Measurements from ENCODE around the gene THBS2. TPM values are rescaled to one million over a fixed set of nuclear protein-coding genes. Genes with fewer than 3 reads are reported as not detected.
A peak's percentile ranks its signal among the peaks of the same experiment; 100 is the strongest.

The THBS2 gene
- total and polyA plus RNA-seq, 2 of the 4 experiments (the other 2 are of a cell fraction), result 97.3 to 113 TPM

DNA sequence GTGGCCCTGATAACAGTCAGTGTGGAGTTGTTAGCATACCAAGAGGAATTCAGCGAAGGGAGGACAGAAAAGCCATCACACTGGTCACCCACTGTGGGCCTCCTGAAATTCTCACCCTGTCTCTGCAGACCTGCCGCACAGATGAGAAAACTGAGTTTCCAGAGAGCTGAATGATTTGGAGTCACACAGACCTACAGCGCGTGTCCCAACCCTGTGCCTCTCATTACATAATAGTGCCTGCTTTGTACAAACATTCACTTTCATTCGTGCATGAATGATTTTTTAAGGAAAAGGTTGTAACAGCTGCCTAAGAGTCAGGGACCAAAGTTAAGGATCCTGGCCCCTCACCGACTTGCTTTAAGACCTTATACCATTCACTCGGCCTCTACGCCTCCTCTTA lies 62.7 kb downstream of the THBS2 start:
- peaks cover 2% of the 10 kb centered on the region; the same call in 1 of the 2 replicates for H3K9me3 ChIP-seq (ENCODE audit: control insufficient read depth, insufficient read depth, low read length)
- dilution Hi-C loops (cut with HindIII; ENCODE audit: low sequenced_read_pairs, unreplicated experiment) (no loop called here), intact Hi-C loops (cut with micrococcal nuclease) (no loop called here), in situ Hi-C loops (cut with MboI; ENCODE audit: low sequenced_read_pairs) (no loop called here)
- no peak overlapping the region for H3K4me3 ChIP-seq (ENCODE audit: insufficient read depth, low read depth, low read length)
- DNase-seq (no peak), ATAC-seq (ENCODE audit: low read depth) (no peak)
- H4K20me1 ChIP-seq (ENCODE audit: insufficient read depth, low read length), result no peaks in the 10 kb centered on the region
- peak overlapping the region; percentile 32; the same call in 1 of the 3 replicates for H2BK15ac ChIP-seq (ENCODE audit: low read depth, low read length)
- ChIA-PET CTCF (no interaction called here), POLR2A (ENCODE audit: unreplicated experiment) (no interaction called here)
- no peak for TF ChIP-seq USF2 (IDR thresholded peaks at IDR 0.05; ENCODE audit: low read depth, low read length)
- TF ChIP-seq POLR2A (IDR thresholded peaks at IDR 0.05; ENCODE audit: low read depth, low read length), result no peak
- TF ChIP-seq CHD1 (IDR thresholded peaks at IDR 0.05; ENCODE audit: low read depth, low read length), result no peak
- TF ChIP-seq RCOR1 (IDR thresholded peaks at IDR 0.05; ENCODE audit: insufficient replicate concordance, low read length), result no peak
- TF ChIP-seq MXI1 (IDR thresholded peaks at IDR 0.05; ENCODE audit: borderline replicate concordance, low read depth, low read length), result no peak
- TF ChIP-seq BHLHE40 (IDR thresholded peaks at IDR 0.05; ENCODE audit: low read depth, low read length), result no peak
- TF ChIP-seq ELK1 (IDR thresholded peaks at IDR 0.05; ENCODE audit: borderline replicate concordance, low read depth, low read length), result no peak
- TF ChIP-seq RFX5 (IDR thresholded peaks at IDR 0.05; ENCODE audit: low read depth, low read length), result no peak
- no peak for TF ChIP-seq SMC3 (IDR thresholded peaks at IDR 0.05; ENCODE audit: low read depth, low read length)
- TF ChIP-seq RAD21 (IDR thresholded peaks at IDR 0.05; ENCODE audit: low read length), result no peak
- no peak for TF ChIP-seq NFE2L2 (IDR thresholded peaks at IDR 0.05; ENCODE audit: low read depth, low read length)
- TF ChIP-seq MAZ (IDR thresholded peaks at IDR 0.05; ENCODE audit: borderline replicate concordance, low read depth, low read length), result no peak
- no peak for TF ChIP-seq CEBPB (IDR thresholded peaks at IDR 0.05; ENCODE audit: low read depth, low read length)
- TF ChIP-seq CTCF (conservative IDR thresholded peaks at IDR 0.05; ENCODE audit: low read depth, low read length), result no peak
- TF ChIP-seq MAFK (IDR thresholded peaks at IDR 0.05; ENCODE audit: low read depth, low read length), result no peak
- TF ChIP-seq FOS (IDR thresholded peaks at IDR 0.05; ENCODE audit: low read depth, low read length), result no peak
- peak overlapping the region; percentile 25; the same call in 1 of the 2 replicates for H3K14ac ChIP-seq (replicated peaks; ENCODE audit: low read depth, low read length)
- no peak overlapping the region for H3K4me2 ChIP-seq (ENCODE audit: low read depth, low read length)
- H3K36me3 ChIP-seq (ENCODE audit: control insufficient read depth, insufficient read depth, low read length), result no peaks in the 10 kb centered on the region
- H2BK120ac ChIP-seq (ENCODE audit: low read depth, low read length), result peak overlapping the region; percentile 81
- BruUV-seq (replicated peaks), result no TSS peak
- peak overlapping the region; percentile 77 for H4K91ac ChIP-seq (ENCODE audit: insufficient read depth, low read depth, low read length)
- no peak overlapping the region for H3K9ac ChIP-seq (ENCODE audit: low read depth, low read length)
- H3K79me1 ChIP-seq (ENCODE audit: low read depth in 1 of 2, low read length in 2 of 2), result no peaks in the 10 kb centered on the region
- H2AK9ac ChIP-seq (replicated peaks; ENCODE audit: low read depth, low read length, poor library complexity), result peak overlapping the region; percentile 76
- peak overlapping the region in 1 of 2 experiments; percentile 51; a peak in 1 of 4 replicates for H4K8ac ChIP-seq (ENCODE audit: low read depth in 2 of 2, low read length in 2 of 2)
- no peak overlapping the region for H3K56ac ChIP-seq (ENCODE audit: extremely low read depth, insufficient read depth, low read length)
- peak overlapping the region; percentile 96 for H3K18ac ChIP-seq (ENCODE audit: low read depth, low read length)
- peak overlapping the region; percentile 91 for H3K4ac ChIP-seq (ENCODE audit: low read depth, low read length)
- peak overlapping the region; percentile 83; the same call in 1 of the 2 replicates for H3K27ac ChIP-seq (ENCODE audit: insufficient read depth, low read length)
- peaks cover 10% of the 10 kb centered on the region; the same call in 1 of the 2 replicates for H3K9me1 ChIP-seq (ENCODE audit: insufficient read depth, low read length)
- peak overlapping the region; percentile 91 for H2BK20ac ChIP-seq (ENCODE audit: low read depth, low read length)
- no peak overlapping the region for H2AFZ ChIP-seq (replicated peaks; ENCODE audit: low read length, poor library complexity)
- H3K23ac ChIP-seq (ENCODE audit: low read depth, low read length), result no peak overlapping the region; the same call in 1 of the 2 replicates
- peak overlapping the region; percentile 97 for H4K5ac ChIP-seq (ENCODE audit: low read depth, low read length)
- peak overlapping the region; percentile 44; the same call in 1 of the 2 replicates for H2AK5ac ChIP-seq (ENCODE audit: low read depth, low read length)
- 100% methylated on average over 1 of the region's 8 CpGs; no CpG with 5 or more reads in 1 of the 2 experiments for WGBS, 2 experiments (ENCODE audit: extremely low coverage in 2 of 2, insufficient read length in 1 of 2)
- peaks cover 21% of the 10 kb centered on the region for H3K4me1 ChIP-seq (ENCODE audit: control insufficient read depth, insufficient read depth, low read length)
- H2BK5ac ChIP-seq (ENCODE audit: low read depth, low read length, poor library complexity, severe bottlenecking), result peak overlapping the region; percentile 11
- no peaks in the 10 kb centered on the region for H3K27me3 ChIP-seq (ENCODE audit: control insufficient read depth, insufficient read depth, low read length)
